Measurements from ENCODE around the gene FAM24B.
"Not testable (repeated sequence)": the region's sequence is repeated elsewhere in the genome, so short reads cannot be mapped to it uniquely, and the experiment has no call there.

The FAM24B gene

DNA sequence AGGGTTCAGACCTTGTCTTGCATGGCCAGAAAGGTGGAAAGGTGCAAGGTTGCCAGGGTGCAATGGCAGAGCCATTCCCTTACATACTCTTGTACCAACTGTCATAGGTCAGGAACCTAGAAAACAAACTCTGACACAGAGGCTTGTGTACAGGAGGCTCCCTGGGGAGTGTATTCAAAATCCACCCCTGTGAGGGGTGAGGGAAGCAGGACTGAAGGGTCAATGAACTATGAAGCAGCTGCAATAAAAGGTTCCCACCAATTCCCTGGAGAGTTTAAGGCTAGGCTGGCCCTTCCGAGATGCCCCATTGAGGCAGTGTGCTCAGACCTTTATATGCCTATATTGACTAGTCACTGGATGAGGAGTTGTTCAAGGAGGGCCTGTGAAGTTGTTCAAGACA, 19.9 kb downstream of the FAM24B start:
- no peak for DNase-seq (ENCODE audit: low read depth in 2 of 3, low spot score in 1 of 3)

DNA sequence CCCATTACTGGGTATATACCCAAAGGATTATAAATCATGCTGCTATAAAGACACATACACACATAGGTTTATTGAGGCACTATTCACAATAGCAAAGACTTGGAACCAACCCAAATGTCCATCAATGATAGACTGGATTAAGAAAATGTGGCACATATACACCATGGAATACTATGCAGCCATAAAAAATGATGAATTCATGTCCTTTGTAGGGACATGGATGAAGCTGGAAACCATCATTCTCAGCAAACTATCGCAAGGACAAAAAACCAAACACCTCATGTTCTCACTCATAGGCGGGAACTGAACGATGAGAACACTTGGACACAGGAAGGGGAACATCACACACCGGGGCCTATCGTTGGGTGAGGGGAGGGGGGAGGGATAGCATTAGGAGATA, 21.3 kb downstream of the FAM24B start:
- not testable (repeated sequence) for DNase-seq (ENCODE audit: low read depth in 2 of 3, low spot score in 1 of 3)

DNA sequence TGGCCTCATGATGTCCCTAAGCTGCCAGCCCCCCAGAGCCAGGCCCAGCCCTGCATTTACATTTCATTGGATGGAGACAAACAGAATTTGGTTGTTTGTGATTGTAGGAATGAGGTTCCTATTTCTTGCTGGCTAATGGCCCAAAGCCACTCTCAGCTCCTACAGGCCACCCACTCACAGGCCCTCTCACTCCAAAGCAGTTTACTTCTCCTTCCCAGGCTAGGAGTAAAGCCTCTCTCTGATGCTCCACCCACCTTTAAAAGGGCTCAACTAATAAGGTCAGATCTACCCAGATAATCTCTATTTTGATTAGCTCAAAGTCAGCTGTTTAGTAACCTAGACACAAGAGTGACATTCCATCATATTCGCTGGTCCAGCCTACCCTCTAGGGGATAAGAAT, 22.5 kb downstream of the FAM24B start:
- DNase-seq (ENCODE audit: low read depth in 2 of 3, low spot score in 1 of 3), result no peak

DNA sequence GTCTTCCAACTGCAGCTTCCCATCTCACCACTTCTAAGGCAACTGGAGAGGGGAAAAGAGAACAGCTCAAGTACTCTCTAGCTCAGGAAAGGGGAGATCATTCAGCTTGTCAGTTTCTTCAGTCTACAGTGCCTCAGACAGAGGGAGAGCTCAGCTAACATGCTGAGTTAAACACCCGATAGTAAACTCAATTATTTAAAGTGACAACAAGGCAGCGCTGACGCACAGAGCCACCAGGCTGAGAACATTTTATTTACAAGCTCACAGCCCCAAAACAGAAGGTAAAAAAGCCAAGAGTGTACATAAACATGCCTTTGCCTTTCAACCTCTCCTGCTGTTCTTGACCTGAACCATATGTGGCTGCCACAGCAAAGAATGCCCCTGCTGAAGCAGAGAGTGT, 23.6 kb downstream of the FAM24B start:
- no peak for DNase-seq (ENCODE audit: low read depth in 2 of 3, low spot score in 1 of 3)

DNA sequence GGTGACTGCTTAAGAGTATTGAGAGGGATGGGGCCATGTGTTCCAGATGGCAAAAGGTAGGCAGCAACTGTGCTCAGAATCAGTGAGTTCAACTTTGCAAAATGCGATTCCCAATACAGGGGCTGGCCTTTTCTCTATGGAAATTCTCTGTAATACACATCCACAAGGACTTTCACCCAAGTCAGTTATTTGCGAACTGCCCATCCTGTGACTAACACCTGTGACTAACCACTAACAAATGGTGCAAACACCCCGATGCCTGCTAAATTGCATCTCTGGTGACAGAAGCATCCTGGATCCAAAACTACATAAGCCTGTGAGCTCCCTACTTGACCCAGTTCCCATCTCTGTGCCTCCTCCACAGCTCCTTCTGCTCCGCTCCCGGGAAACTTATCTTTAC, 24.7 kb downstream of the FAM24B start:
- no peak for DNase-seq (ENCODE audit: low read depth in 2 of 3, low spot score in 1 of 3)

DNA sequence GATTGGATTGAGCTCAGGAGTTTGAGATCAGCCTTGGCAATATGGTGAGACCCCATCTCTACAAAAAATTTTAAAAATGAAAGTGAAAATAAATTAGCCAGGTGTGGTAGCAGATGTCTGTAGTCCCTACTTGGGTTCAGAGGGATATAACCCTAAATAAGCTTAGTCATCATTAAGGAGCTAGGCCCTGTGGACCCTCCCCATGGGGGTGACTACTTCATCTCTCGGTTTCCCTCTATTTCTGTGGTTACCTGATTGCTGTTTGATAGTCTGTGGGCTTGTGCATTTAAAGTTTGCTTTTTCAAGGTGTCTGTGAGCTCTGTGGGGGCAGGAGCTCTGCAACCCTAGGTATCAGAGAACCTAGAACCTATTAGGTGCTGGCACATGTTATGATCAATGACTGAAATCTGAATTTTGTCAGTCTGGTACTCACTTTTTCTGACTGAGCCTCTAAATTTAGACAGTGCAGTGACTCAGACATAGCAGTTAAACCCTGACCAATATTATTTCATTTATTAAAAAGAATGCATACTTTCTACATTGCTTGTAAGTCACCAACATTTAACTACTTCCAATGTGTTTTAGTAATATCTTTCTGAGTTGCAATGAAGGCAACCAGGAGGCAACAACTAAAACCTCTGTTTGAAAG, 25.6 kb downstream of the FAM24B start:
- DNase-seq (ENCODE audit: low read depth in 2 of 3, low spot score in 1 of 3), result no peak

DNA sequence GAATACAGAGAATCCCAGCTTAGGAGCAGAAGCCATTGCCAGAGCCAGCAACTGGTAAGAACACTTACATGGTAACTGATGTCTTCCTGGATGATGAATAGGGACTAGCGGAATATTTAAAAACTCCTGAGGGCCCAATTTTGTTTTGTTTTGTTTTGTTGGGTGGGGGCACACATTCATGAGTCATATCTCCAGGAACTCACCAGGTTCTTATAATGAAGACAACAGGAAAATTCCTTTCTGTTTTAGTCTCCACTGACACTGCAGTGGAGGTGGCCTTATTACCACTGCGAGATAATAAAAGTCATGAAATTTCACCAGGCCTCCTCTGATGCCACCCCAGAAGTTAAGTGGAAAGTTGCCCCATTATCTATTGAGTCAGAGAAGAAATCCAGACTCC, 27.1 kb downstream of the FAM24B start:
- no peak for DNase-seq (ENCODE audit: low read depth in 2 of 3, low spot score in 1 of 3)

DNA sequence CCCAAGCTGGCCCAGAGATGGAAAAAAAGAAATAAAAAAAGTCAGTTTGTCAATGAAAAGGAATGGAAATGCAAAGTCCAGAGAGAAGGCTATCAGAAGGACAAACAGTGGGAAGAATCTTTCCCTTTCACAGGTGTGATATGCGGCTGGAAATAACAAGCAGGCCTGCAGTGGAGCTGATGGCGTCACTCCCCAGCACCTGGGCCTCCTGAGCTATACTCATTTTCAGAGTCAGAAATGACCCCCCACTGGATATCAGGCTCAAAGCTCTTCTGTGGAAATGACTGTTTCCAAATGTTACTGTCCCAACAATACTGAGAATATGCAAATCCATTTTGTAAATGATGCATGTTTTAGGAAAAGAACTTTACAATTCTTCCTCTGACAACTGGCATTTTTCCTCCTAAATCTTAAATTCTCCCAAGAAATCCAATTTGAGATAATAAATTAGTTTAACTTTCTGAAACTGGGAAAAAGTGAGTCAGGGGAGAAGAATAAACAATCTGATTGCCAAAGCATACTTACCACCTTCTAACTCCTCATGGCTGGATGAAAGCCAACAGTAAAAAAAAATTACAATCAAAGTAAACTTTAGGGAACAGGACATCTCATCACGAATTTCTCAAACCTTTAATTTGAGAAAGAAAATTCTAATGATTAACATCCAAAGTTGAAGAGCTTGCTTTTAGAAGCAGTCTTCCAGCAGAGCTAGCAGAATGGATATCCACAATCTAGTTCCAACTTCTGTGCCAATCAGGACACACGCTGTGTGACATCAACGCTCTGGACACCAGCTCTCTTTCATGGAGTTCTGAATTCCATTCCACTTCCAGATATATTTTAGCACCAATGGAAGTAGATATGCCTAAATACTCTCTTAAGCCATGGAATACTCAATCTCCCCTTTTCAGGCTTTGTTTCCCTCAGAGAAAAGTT, 28.4 kb downstream of the FAM24B start:
- no peak for DNase-seq (ENCODE audit: low read depth in 2 of 3, low spot score in 1 of 3)

DNA sequence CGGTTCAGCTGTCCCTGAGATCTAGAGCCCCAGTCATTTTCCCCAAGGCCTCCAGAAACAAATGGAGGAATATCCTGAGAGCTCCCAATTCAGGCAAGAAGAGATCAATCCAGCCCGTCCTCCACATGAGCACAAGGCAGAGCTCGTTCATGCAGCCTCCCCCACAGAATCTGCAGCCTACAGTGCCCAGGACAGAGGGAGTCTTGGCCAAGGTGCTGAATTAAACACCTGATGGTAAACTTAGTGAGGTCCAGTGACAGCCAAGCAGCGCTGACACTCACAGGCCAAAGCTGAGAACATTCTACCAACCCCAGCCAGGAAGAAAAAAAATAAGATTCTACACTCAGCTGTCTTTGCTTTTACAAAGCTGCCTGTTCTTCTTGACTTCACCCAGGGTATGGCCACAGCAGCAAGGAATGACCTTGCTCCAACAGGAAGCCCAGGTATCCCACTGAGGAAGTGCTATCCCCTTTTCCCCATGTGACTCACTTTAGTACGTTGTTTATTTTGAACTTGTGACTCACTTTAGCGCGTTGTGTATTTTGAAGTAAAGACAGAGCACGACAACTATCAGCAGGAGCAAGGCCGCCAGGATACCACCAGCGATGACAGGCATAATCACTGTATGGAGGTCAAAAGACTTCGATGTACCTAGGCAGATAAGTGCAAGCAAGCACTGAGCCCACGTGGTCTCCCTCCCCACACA, 29.3 kb downstream of the FAM24B start:
- no peak for DNase-seq (ENCODE audit: low read depth in 2 of 3, low spot score in 1 of 3)

DNA sequence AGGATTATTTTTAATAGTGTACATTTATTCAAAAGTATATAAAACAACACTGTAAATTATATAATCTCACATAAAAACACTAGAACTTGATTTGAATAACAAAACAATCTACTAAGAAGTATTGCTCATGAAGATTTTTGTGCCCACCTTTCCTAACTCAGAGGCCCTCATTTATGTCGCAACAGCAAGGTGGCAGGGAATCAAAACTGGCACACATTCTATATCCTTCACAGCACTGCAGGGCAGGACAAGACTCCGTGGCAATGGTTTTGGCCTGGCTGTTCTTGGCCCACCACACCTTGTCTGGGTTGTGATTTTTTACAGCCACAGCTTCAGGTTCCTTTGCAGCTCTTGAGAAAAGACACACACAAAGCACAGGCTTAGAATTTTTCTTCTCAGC, 30.3 kb downstream of the FAM24B start:
- no peak for DNase-seq (ENCODE audit: low read depth in 2 of 3, low spot score in 1 of 3)

DNA sequence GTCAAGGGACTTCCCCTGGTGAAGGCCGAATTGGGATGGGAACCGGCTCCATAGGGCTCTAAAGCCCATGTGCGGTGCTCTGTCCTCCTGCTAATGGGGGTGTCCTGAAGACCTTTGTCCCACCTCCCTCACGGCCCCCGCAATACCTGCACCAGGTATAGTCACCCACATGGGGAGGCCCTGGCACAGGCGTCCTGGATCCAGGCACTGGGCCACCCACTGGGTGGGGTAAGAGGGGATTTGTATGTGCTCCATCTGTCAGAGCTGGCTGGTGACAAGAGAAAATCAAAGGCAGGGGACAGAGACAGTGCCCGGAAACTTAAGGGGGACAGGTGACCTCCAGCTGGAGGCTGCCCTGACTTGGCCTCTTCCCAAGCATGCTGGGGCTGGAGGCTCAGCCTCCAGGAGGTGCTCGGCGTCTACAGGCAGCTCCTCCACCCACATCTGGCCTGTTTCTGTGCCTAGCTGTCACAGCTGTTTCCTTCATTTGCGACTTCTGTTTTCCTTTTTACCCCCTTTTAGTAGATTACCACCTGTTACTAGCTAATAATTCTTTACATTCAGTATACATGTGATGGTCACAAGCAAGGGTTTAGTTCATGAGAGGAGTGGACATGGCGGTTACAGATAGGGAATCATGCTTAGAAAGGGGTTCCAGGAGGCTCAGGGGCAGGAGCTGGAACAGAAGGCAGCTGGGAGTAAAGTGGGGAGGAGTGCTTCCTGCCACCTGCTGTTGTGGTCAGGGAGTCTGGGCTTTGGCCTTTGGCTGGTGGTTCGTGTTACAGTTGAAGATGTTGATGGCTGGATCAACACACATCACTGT, 31.4 kb downstream of the FAM24B start:
- no peak for DNase-seq (ENCODE audit: low read depth in 2 of 3, low spot score in 1 of 3)

DNA sequence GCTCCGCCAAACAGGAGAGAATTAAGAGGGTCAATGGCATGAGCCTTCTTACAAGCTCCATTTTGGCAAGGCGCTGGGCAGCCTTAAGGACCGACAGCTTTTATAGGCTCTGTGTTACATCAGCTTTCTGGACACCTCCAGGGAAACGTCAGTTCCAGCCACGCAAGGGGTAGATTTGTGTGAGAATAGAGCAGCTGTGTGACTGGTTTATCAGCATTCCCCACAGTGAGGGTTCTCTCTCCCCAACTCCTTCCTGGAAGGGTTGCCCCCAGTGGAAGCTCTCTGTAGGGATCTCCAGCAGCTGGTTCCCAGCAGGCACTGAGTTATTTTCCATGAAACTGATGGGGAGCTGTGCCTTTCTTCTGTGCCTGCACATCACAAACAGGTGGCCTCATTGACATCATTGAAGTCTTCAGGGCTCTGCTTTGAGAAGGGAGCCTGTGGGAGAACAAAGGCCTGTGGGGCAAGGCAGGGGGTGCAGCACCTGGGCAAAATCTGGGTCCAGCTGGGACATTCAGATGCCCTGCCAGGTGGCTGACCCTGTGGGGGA, 33.5 kb downstream of the FAM24B start, which contains the start of gene CUZD1:
Gene CUZD1 (minus strand): TSS at position 75 of the 550 bp plus-strand sequence. CDS start 14 bp downstream, at position 61.
- DNase-seq (ENCODE audit: low read depth in 2 of 3, low spot score in 1 of 3), result no peak

DNA sequence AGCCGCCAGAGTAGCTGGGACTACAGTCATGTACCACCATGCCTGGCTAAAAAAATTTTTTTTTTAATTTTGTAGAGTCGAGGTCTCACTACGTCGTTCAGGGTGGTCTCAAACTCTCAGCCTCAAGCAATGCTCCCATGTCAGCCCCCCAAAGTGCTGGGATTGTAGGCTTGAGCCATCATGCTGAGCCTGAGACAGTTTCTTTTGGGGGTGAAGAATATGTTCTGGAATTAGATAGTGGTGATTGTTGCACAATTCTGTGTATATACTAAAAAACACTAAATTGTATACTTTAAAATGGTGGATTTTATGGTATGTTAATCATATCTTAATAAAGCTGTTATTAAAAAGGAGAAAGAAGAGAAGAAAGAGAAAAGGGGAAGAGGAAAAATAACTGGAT, 35.2 kb downstream of the FAM24B start:
- no peak for DNase-seq (ENCODE audit: low read depth in 2 of 3, low spot score in 1 of 3)

DNA sequence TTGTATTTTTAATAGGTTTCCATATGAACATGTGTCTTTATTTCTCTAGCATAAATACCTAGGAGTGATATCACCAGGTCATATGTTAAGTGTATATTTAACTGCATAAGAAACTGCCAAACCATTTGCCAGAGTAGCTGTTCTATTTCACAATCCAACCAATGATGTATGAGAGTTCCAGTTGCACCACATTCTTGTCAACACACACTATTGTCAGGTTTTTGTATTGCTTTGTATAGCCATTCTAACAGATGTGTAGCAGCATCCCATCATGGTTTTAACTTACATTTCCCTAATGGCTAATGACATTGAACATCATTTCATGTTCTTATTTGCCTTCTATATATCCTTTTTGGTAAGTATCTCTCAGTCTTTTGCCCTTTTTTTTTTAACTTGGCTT, 37.8 kb downstream of the FAM24B start:
- DNase-seq (ENCODE audit: low read depth in 2 of 3, low spot score in 1 of 3), result no peak

DNA sequence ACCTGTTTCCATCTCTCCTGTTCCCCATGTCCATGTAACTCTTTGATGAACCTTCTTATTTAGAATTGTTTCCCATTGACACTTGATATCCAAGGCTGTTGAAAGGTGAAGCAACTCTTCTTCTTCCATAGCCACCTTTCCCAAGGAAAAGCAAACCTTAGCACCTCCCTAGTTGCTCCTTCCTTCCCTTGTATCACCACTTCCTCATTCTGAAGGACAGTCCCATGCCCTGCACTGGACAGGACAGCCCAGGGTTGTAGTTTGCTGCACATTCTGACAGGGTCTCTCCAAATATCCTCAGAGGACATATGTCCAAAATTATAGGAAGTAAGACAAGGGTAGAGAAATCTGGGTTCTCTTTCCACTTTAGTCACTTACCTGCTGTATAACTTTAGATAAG, 39.9 kb downstream of the FAM24B start:
- DNase-seq (ENCODE audit: low read depth in 2 of 3, low spot score in 1 of 3), result no peak

DNA sequence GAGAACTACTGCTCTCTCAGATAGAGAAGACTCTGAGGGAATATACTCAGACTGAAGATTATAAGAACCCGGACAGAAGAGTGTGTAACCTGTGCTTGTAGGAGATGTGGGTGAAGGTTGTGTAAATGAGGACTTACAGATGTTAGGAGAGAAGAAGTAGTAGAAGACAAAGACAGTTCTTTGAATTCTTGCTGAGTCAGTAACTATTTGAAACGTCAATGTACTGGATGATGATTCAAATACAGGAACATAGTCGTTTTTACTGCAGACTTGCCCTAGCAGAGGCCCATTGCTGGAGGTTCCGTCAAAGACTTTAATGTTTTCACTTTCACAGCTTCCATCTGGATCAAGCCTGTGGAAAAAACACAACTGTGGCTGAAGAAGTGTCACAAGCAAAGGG, 40.5 kb downstream of the FAM24B start:
- DNase-seq (ENCODE audit: low read depth in 2 of 3, low spot score in 1 of 3), result no peak

DNA sequence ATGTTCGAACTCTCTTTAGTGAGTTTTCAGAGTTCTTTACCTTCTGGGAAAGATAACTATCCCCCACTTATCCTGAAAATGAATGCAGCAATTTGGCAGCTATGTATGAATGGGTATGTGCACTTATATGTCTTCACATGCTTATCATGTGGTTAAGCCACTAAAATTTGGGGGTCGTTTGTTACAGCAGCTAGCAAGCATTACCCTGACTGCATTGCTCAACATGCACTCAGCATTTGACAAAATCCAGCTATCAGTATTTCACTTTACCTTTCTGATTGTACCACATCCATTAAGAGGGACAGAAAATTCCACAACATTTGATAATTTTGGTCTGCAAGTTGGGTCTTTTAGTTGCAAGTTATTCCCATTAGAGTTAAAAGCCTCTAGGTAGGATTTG, 43.5 kb downstream of the FAM24B start:
- DNase-seq (ENCODE audit: low read depth in 2 of 3, low spot score in 1 of 3), result no peak

DNA sequence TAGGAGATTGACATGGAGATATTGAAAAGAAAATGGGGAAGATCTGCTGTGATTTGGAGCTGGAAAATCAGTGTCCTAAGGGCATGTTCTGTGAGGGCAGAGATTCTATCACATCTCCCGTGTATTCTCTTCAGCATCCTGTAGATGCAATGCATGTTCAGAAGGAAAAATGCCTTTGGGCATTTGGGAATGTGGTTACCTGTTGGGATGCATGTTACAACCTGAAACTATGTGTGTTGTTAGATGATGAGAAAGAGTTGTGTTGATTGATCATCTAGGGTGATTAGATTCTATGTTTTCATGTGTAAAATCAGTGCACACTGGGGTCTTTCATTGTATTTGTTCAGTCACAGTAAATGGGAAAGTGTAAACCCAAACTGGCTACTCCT, 48.4 kb downstream of the FAM24B start:
- no peak for DNase-seq (ENCODE audit: low read depth in 2 of 3, low spot score in 1 of 3)

DNA sequence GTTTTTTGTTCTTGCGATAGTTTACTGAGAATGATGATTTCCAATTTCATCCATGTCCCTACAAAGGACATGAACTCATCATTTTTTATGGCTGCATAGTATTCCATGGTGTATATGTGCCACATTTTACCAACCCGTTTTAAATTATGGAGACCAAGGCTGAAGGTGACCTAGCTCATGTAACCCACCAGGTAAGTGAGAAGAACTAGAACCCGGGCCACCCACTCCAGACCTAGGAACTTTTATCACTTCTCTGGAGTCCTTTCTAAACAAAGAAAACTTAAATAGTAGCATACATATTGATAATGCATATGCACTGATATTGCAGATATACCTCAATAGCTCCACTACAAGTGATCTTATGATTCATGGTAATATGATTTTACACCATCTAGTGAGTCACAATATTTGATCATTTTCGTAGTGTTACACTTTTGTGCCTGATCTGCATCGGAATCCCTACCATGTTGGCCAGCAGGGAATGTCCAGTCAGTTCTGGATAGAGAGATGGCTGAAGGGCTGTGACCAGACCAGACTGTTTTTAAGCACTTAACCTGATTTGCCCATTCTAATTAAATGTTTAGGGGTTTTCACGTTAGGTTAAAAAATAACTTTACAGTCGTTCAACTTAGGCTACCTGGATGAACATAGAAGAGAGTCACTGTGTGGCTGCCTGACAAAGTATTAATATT, 49.0 kb downstream of the FAM24B start:
- DNase-seq (ENCODE audit: low read depth in 2 of 3, low spot score in 1 of 3), result no peak

DNA sequence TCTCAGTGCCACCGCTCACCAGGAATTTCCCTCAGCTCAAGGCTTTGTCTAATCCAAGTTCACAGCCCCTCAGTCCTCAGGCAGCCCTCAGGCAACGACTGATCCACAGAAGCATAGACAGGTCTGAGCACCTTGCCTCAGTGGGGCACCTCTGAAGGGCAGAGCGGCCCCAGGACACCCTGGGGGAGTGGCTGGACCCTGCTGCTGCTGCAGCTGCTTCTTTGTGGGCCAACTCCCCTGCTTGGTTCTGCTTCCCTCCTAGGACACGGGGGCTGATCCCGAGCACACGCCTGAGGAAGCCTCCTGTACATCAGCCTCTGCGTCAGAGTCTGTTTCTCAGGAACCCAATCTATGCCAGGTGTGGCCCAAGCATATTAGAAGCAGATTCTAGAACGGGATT, 49.9 kb downstream of the FAM24B start:
- no peak for DNase-seq (ENCODE audit: low read depth in 2 of 3, low spot score in 1 of 3)
